HG03521 (cell line): ENCODE measurements around the gene FAM131B.
A peak's percentile ranks its signal among the peaks of the same experiment; 100 is the strongest.

Experiments
- ATAC-seq: cut with Tn5 transposase; IDR thresholded peaks from one replicate; pipeline ENCODE4 v1.9.1; 2021; ENCODE audit warnings: mild to moderate bottlenecking, moderate library complexity; ENCODE audit not compliant: unreplicated experiment

The FAM131B gene

DNA sequence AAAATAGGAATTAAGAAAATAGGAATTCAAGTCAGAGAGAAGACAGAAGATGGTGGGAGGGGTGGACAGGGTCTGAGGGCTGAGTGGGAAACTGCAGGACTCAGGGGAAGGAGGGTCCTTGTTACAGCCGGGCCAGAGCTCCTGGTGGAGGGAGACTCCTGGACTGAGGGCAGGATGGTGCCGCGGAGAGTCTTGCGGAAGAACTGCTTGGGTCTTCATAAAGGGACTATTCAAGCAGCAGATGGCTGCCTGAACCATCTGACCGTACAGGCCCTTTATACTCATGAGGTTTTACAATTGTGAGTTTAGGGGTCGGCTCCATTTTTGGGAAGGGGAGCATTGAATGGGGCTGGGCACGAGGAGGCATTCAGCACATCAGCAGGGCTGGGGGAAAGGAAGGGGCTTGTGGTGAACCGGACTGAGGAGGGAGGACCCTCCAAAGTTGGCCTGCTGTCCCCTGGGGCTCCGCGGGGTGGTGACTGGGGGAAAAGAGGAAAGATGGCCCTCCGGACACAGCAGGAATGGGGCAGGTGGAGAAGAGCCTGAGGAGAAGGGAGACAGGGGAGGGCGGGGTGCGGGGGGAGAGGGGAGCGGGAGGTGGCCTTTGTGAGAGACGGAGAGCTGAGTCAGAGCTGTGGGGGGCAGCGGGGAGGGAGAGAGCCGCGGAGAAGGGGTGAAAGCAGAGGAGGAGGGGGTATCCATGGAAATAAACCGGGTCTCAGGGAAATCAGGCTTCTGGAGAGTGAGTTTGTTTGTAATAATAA lies 1.5 kb downstream of the FAM131B start:
- ATAC-seq, result no peak

DNA sequence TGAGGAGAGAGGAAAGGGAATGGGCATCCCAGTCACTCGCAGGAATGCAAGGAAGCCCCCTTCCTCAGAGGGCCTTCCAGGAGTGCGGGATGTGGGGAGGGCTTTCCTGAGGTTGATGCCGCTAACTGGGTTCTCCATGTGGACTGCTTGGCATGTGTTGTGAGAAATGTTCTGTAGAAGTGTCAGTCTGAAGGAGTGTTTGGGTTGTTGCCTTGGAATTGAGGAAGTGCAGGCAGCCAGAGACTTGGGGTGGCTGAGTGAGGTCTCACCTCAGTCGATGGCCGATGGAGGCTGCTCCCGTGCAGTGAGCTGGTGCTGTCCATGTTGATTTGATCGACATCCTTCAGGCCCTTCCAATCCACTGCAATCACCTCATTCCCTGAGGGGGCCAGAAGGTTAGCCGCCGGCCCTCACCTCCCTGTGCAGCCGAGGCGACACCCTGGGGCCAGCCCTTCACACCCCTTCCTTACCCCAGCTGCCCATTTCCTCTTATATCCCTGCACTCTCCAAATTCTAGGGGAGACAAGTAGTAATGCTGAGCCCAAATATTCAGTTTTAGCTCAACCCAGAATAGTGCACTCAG lies 2.7 kb downstream of the FAM131B start:
- no peak for ATAC-seq

DNA sequence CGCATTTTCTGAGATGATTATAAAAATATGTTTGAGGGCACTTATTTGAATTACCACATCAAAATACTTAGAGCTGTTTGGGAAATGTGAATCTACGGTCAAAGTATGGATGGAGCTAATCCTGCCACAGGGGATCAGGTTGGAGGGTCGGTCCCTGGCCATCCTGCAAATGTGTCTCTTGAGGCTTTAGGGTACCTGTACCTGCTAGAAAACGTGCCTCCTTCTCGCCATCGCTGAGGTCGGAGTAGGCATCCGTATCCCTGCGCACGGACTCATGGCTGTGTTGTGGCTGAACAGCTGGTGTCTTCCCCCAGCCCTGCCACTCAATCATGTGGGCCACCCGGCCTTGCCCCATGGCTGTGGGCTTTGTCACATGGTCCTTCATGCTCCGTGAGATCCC lies 3.9 kb downstream of the FAM131B start:
- no peak for ATAC-seq

DNA sequence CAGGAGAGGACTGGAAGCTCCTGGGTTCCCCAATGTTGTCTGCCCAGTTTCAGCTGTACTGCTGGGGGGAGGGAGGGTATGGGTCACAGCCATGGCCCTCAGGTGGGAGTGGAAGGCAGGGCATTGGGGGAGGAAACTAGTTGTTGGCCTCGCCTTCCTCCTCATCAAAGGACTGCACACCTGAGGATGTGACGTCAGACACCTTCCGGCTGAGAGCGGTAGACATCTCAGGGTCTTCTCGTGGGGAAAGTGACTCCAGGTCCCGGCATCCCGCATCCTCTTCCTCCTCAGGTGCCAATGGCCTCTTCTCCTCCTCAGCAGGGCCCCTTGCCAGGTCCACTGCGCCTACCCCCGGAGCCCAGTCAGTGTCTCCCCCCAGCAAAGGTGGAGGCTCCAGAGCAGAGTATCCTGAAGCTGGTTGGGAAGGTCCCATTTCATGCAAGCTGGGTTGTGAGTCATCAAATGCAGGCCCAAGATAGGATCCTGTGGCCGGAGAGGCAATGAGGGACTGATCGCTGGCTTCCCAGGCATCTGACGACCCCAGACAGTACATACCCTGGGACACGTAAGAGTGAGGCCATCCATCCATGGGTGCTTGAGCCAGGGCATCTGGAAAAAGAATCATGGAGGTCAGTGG lies 6.0 kb downstream of the FAM131B start:
- no peak for ATAC-seq

DNA sequence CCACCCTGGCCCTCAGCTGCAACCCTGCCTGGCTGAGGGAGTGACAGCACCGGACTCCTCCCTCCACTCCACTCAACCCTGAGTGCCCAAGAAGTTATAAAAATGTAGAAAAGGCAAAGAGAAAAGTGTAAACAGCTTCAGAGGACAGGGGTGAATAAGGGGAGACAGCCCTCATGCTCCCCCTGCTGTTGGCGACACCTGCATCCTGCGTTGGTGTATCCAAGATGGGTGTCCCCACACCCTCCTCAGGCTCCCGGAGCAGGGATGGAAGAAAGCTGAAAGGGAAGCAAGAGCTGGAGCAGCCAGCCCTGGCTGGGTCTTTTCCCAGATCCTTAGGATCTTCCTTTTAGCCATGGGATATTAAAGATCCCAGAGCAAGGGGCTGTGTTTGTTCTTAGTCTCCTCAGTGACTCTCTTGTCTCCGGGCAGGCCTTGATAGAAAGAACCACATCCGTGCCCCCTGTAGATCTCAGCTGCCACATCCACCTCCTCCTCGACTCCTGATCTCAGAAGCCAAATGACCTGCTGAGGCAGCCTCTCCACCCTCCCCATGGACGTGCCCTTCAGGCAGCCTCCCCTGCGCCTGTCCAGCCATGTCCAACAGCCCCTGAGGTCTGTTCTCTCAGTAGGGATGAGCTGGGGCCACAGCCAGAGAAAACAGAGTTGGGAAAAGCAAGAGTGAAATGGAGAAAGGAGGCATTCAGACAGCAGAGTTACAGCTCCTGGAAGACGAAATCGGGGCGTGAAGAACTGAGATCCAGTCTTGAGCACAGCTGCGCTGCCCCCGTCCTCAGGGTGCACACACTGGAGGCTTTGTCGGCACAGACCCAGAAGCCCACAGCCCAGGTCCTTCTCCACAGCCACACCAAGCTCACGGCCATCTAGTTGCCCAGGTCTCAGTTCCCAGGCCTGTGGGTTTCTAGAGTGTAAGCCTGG lies 6.8 kb downstream of the FAM131B start:
- no peak for ATAC-seq

DNA sequence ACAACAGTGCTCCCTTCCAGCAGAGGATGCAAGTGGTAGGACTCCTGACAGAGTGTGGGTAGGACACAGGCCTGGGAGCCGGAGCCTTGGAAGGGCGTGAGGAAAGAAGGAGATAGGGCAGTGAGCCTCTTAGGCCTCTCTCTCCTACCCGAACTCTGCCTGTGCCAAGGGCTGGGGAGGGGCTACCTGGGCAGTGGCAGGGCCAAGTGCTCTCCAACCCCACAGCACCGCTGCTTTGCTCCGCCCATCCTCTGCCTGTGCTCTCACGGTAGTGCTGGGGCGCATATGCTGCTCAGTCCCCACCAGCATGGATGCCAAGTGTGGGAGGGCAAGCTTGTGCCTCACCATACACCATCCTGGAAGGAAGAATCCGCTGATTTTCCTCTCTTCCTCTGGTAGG lies 7.5 kb downstream of the FAM131B start:
- ATAC-seq, result no peak

DNA sequence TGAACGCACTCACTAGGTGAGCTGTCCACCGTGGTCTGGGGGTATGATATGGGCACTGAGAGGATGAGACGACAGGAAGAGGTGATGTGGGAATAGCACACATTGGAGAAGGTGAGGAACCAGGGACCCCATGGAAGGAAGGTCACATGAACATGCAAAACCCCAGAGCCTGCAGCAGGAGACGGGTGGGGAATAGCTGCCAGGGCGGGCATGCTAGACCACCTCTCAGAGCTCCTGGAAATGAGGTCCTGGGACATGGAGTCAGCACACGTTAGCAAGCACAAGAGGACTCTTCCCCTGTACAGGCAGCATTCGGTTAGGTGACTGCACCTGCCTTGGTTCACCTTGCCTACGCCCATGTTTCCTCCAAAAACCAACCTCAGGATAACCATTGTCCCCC lies 8.1 kb downstream of the FAM131B start:
- no peak for ATAC-seq

DNA sequence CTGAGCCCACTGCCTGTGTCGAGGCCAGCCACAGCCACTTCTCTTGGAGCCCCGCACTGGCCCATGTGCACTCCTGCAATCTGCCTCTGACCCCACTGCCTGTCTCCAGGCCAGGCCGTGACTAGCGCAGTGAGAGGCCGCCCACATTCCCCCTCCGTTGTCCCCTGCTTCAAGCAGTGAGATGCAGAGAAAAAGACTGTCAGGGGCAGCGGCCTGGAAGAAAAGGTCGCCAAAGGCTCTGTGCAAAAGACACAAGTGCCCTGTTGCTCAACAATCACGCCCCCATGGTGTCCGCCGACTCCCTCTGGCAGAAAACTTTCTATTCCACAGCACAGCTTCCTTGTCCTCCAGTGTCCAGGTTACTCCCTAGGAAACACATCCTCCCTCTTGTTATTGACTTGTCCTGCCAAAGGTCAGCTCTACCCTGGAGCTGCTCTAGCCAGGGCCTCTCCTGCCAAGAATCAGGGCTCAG lies 9.9 kb downstream of the FAM131B start:
- ATAC-seq, result no peak

DNA sequence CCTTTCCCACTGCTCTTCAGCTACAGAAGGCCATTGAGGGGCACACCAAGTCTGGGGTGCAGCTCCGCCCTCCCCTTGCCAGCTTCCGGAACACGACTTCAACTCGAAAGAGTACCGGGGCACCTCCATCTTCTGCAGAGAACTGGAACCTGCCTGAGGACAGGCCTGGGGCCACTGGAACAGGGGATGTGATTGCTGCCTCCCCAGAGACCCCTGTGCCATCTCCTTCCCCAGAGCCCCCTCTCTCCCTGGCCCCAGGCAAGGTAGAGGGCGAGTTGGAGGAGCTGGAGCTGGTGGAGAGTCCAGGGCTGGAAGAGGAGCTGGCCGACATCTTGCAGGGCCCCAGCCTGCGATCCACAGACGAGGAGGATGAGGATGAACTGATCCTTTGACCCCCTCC lies 10.9 kb downstream of the FAM131B start:
- ATAC-seq, result no peak

DNA sequence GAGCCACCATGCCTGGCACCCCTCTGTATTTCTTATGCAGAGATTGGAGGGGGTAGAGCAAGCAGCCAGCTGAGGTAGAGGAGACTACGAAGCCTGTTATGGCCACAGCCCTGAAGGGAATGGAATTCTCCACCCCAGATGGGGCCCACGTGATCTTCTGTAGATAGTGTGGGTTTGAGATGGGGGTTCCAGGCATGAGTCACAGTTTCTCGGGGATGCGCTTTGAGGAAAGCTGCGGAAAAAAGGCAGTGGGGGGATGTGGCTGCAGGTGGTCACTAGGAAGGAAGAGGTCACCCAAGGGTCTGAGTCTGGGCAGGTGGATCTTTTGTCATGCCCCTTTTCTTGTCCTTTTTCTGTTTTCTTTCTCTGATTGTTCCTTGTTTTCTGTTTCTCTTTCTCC lies 11.5 kb downstream of the FAM131B start:
- no peak for ATAC-seq

DNA sequence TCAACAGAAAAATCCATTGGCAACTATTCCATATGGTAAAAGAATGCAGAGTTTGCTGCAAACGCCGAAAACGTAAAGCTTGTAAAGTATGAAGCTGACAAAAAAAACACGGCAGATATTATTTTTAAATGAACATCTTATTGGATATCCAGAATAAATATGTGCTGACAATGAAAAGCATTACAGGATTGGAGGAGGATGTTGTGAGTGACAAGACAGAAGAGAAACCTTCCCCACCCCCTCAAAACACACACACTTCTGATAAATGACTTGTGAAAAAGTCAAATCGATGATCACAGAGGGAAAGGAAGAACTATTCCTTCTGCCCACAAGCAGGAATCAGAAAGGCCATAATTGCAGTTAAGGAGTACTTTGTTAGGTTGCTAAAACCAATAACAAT lies 14.6 kb downstream of the FAM131B start:
- ATAC-seq, result no peak

DNA sequence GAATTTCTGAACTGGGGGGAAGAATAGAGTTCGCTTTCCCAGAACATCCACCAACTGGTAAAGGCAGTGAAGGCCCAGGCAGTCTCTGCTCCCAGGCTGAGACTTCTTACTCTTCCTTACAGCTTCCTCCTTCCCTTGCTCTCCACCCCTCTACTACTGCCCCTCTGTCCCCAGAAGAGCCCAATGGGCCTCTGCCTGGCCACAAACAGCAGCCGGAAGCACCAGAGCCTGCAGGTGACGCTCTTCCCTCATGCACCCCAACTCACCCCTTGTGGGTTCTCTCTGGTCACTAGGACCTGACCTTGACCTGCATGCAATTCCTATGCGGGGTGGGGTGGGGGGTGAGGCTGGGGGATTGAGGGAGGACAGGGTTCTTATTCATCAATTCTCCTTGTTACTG lies 16.5 kb downstream of the FAM131B start:
- ATAC-seq, result no peak

DNA sequence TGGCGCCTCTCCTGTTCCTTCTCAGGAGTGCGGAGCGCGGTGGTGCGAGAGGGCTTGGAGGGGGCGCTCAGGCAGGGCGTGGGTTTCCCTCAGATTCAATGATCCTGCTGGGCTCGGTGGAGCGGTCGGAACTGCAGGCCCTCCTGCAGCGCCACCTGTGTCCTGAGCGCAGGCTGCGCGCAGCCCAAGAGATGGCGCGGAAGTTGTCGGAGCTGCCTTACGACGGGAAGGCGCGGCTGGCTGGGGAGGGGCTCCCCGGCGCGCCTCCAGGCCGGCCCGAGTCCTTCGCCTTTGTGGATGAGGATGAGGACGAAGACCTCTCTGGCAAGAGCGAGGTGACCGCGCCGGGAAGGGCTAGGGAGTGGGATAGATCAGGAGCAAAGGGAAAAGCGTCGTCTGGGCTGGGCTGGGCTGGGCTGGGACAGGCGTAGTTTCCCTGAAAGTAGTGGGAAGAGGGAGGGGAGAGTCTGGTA lies 17.0 kb downstream of the FAM131B start:
- ATAC-seq, result peak; percentile 89

DNA sequence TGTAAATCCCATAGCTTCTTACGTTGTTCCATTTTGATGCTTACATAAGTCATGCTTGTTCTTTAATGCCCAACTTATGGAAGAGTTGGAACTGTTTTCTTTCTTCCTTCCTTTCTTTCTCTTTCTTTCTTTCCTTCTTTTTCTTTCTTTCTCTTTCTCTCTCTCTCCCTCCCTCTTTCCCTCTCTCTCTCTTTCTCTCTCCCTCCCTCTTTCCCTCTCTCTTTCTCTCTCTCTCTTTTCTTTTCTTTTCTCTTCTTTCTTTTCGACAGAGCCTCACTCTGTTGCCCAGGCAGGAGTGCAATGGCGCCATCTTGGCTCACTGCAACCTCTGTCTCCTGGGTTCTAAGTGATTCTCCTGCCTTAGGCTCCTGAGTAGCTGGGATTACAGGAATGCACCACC lies 18.9 kb downstream of the FAM131B start:
- ATAC-seq, result no peak

DNA sequence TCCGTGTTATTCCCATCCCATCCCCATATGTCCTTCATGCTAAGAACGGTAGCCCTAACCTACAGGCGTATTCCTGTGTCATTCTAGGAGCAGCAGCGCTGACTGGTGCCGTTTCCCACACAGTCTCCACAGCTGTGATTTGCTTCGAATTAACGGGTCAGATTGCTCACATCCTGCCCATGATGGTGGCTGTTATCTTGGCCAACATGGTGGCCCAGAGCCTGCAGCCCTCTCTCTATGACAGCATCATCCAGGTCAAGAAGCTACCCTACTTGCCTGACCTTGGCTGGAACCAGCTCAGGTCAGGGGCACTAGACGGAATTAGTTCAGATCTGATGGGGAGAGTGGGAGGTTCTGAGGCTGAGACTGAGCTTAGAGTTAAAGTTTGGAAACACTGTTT lies 20.7 kb downstream of the FAM131B start:
- ATAC-seq, result no peak

DNA sequence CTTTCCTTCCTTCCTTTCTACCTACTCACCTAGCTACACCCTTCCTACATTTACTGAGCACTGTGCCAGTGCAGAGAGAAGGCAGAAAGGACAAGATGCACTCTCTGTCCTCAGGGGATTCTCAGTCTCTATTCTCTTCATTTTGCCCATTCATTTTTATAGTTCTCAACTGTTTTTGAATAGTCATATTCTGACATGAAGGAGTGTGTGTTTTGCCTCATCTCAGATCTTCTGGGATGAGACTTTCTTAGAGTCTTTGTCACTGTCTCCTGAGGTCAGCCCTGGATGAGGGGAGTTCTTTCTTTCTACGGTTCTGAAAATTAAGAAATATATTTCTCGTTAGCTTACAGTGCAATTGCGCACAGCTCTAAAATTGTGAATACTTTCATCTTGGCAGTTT lies 25.3 kb downstream of the FAM131B start:
- ATAC-seq, result no peak

DNA sequence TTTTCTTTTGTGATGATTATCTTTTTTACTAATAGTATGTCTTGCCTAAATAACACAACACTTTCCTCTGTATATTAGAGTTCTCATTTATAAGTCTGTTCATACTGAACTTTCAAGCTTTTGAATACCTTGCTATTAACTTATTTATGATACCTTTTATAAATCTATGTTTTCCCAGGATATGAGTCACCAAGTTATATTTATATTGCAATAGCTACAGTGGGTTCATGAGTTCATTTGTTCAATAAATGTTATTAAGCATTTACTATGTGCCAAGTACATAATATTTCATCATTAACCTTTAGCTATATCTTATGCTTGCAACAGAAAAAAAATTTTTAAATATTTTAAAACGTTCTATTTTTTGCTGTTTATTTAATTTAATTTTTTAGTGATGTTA lies 28.3 kb downstream of the FAM131B start:
- ATAC-seq, result no peak

DNA sequence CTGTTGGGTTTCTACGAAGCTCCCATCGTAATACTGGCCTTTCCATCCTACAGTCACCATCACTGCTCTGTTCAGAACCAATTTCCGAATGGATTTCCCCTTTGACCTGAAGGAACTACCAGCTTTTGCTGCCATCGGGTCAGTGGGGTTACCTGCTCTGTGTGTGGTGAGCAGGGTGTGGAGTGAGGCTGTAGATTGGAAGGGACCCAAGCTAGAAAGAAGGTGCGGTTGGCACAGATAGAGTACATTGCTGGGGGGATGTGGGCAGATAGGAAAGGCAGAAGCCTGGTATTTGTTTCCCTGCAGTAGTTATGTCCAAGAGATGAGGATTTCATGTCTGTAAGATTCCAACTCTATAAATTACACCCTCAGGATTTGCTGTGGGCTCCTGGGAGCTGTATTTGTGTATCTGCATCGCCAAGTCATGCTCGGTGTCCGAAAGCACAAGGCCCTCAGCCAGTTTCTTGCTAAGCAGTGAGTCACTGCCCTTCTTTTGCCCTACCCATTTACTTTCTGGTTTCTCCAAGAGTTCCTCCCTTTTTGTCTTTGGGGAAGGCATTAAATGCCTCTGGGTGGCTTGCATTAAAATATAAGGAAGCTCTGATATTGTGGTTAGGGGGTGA lies 31.2 kb downstream of the FAM131B start:
- no peak for ATAC-seq

DNA sequence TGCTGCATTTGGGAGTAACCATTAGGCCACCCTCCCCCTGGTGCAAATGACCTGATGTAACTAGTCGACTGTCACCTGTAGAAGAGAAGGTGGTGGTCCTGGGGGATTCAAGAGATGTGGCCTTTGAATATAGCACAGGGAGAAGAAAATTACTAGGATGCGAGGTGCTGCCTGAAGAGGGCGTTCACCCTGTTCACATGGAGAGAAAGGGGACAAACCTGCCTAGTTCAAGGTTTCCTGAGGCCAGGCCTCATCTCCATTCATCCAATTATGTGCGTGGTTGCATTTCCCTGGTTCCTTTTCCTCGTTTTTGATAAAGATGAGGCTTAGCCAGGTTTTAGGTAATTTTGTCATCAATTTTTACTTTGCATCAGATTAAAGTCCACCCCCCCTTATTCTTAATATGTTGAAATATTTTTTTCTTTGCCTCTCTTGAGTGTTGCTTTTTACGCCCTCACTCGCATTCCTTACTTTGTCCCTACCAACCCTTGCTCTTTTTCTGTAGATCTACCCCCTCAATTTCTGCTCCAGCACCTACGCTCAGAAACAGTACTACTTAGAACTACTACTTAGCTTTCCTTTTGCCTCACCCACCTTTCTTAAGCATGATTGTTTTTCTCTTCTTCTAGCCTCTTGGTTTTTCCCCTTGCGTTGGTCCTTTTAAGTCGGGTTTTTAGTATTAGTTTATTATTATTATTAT lies 32.9 kb downstream of the FAM131B start:
- ATAC-seq, result no peak

DNA sequence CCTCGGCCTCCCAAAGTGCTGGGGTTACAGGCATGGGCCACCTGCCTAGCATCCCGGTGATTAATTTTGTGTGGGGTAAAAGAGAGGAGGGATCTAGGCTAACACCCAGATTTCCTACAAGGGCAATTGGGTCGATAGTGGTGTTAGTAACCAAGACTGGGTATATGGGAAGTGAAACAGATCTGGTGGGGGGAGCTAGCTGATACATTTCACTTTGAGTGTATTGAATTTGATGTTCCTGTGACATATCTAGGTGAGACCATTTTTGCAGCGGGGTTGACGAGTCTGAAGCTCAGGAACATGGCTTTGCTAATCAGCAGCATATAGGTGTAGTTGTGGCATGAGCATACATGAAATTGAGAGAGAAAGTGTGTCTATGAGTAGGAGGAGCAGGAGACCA lies 34.6 kb downstream of the FAM131B start:
- ATAC-seq, result no peak
